ENCODE measurements around the gene TMEM250.

Gene TMEM250

GRCh38 chr9:136147890-136148714 is 29.4 kb upstream of the TMEM250 start:
- DNase-seq (ENCODE audit: low read depth, low spot score) = no peak
- H3K27ac ChIP-seq = no peak overlapping the region

- no peak for DNase-seq (ENCODE audit: low read depth, low spot score)
- H3K27ac ChIP-seq = no peak overlapping the region
Observed at GRCh38 chr9:136147038-136147889, 28.6 kb upstream of the TMEM250 start.

- DNase-seq (ENCODE audit: low read depth, low spot score) = no peak
- no peak overlapping the region for H3K27ac ChIP-seq
Observed at GRCh38 chr9:136146126-136147037, 27.7 kb upstream of the TMEM250 start.

- no peak for DNase-seq (ENCODE audit: low read depth, low spot score)
- H3K27ac ChIP-seq = no peak overlapping the region
Observed at GRCh38 chr9:136145580-136145979, 26.9 kb upstream of the TMEM250 start.

- H3K27ac ChIP-seq = no peak overlapping the region
- no peak for DNase-seq (ENCODE audit: low read depth, low spot score)
Observed at GRCh38 chr9:136144450-136144849, 25.8 kb upstream of the TMEM250 start.

- H3K27ac ChIP-seq = no peak overlapping the region
- no peak for DNase-seq (ENCODE audit: low read depth, low spot score)
Observed at GRCh38 chr9:136143215-136144001, 24.7 kb upstream of the TMEM250 start.

- no peak overlapping the region for H3K27ac ChIP-seq
- no peak for DNase-seq (ENCODE audit: low read depth, low spot score)
Observed at GRCh38 chr9:136142859-136143214, 24.2 kb upstream of the TMEM250 start.

GRCh38 chr9:136142414-136142796 is 23.7 kb upstream of the TMEM250 start:
- H3K27ac ChIP-seq = no peak overlapping the region
- DNase-seq (ENCODE audit: low read depth, low spot score) = no peak

- H3K27ac ChIP-seq = no peak overlapping the region
- DNase-seq (ENCODE audit: low read depth, low spot score) = no peak
Observed at GRCh38 chr9:136141682-136142413, 23.2 kb upstream of the TMEM250 start.

- no peak for DNase-seq (ENCODE audit: low read depth, low spot score)
- no peak overlapping the region for H3K27ac ChIP-seq
Observed at GRCh38 chr9:136140966-136141365, 22.3 kb upstream of the TMEM250 start.

- DNase-seq (ENCODE audit: low read depth, low spot score) = peak; percentile 20
- H3K27ac ChIP-seq = no peak overlapping the region
Observed at GRCh38 chr9:136140046-136140445, 21.4 kb upstream of the TMEM250 start.

GRCh38 chr9:136138566-136138965 is 19.9 kb upstream of the TMEM250 start:
- no peak overlapping the region for H3K27ac ChIP-seq
- no peak for DNase-seq (ENCODE audit: low read depth, low spot score)

GRCh38 chr9:136137321-136138265 is 18.9 kb upstream of the TMEM250 start:
- DNase-seq (ENCODE audit: low read depth, low spot score) = no peak
- no peak overlapping the region for H3K27ac ChIP-seq

GRCh38 chr9:136136127-136136925 is 17.7 kb upstream of the TMEM250 start:
- H3K27ac ChIP-seq = no peak overlapping the region
- DNase-seq (ENCODE audit: low read depth, low spot score) = no peak

GRCh38 chr9:136135326-136136126 is 16.9 kb upstream of the TMEM250 start:
- no peak for DNase-seq (ENCODE audit: low read depth, low spot score)
- no peak overlapping the region for H3K27ac ChIP-seq

- no peak overlapping the region for H3K27ac ChIP-seq
- no peak for DNase-seq (ENCODE audit: low read depth, low spot score)
Observed at GRCh38 chr9:136133959-136134484, 15.3 kb upstream of the TMEM250 start.
